HG02798 (cell line): Measurements from ENCODE around the gene ASPDH.
"Not testable (repeated sequence)": the region's sequence is repeated elsewhere in the genome, so short reads cannot be mapped to it uniquely, and the experiment has no call there.

Experiments used
- ATAC-seq: cut with Tn5 transposase; IDR thresholded peaks from one replicate; pipeline ENCODE4 v1.9.1; 2021; ENCODE audit warnings: mild to moderate bottlenecking; ENCODE audit not compliant: unreplicated experiment, poor library complexity

Gene ASPDH

DNA sequence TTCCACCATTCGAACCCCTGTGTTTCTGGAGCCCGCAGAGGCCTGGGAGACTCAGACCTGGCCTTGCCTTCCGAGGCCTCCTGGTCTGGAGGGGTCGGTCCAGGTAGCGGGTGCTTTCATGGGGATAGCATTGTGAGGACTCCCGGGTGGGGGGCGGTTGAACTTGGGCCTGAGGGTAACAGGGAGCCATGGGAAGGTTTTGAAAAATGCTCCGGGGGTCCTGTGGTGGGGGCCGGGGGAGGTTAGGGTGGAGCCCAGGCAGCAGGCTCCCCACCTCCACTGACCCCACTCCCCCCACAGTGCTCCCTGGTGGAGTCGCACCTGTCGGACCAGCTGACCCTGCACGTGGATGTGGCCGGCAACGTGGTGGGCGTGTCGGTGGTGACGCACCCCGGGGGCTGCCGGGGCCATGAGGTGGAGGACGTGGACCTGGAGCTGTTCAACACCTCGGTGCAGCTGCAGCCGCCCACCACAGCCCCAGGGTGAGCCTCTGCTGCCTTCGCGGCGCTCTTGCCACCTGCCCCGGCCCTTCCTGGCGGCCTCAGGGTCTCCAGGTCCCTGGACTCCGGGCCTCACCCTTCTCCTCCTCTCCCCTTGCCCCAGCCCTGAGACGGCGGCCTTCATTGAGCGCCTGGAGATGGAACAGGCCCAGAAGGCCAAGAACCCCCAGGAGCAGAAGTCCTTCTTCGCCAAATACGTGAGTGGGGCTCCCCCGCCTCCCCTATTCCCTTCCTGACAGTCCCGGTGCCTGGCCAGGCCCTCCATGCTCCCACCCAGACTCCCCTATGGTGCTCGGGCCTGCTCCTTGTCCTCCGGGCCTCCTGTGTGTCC, 33.2 kb downstream of the ASPDH start:
- ATAC-seq, result no peak

DNA sequence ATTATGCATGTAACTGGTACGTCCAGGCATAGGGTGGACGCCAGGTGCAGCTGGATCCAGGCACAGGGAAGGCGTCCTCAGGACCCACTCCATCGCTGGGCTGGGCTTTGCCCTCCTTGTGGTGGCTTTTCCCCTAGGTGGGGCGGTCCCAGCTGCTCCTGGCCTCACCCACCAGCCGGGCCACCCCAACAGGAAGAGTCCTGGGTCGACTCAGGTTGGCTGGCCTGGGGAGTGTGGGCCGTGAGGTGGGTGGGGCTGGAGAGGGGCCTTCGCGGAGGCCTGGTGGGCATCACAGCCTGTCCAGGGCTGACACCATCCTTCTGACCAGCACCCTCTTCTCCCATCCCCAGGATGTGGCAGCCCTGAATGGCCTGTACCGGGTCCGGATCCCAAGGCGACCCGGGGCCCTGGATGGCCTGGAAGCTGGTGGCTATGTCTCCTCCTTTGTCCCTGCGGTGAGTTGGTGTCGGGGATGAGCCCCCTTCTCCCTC, 33.9 kb downstream of the ASPDH start:
- ATAC-seq, result no peak

DNA sequence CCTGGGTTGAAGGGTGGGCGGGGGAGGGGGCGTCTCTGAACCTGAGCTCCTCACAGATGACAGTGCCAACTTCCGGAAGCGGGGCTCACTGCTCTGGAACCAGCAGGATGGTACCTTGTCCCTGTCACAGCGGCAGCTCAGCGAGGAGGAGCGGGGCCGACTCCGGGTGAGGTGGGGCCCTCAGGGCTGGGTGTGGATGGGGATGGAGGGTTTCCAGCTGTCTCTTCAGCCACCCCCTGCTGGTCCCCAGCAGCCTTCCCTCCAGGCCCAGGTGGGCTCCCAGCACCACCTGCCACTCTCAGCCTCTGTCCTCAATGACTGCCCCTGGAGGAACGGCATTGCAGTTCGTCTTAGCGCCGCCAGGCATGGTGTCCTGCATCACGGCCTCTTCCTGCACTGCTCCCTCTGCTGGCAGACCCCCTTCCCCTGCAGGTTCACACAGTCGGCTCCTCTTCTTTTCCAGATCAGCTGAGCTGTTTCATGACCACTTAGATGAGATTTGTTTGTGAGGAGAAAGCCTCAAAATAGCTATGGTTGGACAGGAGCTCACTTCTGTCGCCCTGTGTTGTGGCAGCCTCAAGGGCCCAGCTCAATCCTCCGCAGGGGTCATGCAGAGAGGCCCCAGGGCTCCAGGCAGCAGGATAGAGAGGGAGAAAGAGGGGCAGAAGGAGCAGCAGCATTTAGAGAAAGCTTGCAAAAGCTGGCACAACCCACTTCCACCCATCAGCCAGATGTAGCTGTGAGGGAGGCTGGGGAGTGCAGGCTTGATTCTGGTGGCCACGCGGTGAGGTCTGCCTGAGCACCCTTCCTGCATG, 34.6 kb downstream of the ASPDH start:
- no peak for ATAC-seq

DNA sequence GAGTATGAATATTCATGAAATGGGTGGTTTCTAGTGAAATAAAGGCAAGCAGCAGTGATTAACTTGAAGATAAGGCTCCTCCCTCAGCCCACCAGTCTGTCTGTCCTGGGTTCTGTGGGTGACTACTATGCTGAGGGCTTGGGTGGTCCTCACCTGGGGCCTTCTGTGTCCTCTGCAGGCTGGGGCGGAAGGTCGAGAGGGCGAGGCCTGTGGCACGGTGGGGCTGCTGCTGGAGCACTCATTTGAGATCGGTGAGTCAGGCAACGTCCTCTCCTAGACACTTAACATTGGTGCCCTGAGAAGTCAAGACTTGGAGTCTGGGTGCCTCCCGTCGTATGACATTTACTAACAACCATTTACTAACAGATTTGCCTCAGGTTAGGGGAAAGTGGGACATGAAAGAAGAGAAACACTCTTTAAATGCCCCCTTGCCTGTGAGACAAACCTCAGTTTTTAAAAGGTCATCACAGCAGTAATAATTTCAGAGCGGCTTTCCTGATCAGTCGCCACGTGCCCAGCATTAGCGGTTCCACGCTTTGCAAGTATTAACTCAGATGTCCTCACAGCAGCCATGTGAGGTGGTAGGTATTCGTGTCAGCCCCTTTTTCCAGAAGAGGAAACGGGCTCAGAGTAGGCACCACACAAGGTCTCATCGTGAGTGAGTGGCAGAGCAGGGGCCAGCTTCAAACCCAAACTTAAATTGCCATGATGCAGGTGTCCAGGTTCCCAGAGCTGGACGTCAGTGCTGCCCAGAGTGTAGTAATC, 35.8 kb downstream of the ASPDH start:
- no peak for ATAC-seq

DNA sequence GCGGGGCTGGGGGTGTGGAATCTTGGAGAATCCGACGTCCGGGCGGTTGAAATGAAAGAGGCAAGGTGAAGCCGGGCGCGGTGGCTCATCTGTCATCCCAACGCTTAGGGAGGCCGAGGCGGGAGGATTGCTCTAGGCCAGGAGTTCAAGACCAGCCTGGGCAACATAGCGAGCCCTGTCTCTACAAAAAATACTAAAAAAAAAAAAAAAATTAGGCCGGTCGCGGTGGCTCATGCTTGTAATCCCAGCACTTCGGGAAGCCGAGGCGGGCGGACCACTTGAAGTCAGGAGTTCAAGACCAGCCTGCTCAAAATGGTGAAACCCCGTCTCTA, 36.8 kb downstream of the ASPDH start:
- ATAC-seq, result no peak

DNA sequence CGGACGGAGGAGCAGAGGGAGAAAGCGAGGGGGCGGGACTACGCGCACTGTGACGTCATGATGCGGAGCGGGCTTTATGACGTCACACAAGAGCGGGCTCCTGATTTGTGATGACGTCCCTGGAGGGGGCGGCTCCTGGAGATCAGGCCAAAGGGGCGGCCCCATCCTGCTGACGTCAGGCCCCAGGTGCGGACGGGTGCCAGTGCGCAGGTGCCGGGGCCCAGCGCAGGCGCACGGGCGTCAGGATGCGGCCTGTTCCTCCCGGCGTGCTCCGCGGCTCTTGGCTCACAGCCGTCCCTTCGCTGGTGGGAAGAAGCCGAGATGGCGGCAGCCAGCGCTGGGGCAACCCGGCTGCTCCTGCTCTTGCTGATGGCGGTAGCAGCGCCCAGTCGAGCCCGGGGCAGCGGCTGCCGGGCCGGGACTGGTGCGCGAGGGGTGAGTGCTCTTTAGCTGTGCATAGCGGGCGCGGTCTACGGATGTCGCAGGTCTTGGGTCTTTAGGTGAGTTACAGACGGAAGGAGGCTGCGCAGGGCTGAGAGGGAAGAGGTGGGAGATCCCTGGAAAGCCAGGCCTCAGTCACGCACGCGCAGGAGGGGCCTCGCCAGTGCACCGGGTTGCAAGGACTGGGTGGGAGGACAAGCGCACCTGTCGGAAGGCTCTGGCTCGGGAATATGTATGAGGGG, 37.3 kb downstream of the ASPDH start, which contains the start of the genes EMC10 and GARIN5A:
Gene EMC10 (plus strand): TSS at position 284 of the 683 bp plus-strand sequence. CDS start 38 bp downstream, at position 322.
Gene GARIN5A (minus strand): TSS at position 625 of the 683 bp plus-strand sequence. CDS start 460 bp downstream, at position 165.
- peak; percentile 88 for ATAC-seq

DNA sequence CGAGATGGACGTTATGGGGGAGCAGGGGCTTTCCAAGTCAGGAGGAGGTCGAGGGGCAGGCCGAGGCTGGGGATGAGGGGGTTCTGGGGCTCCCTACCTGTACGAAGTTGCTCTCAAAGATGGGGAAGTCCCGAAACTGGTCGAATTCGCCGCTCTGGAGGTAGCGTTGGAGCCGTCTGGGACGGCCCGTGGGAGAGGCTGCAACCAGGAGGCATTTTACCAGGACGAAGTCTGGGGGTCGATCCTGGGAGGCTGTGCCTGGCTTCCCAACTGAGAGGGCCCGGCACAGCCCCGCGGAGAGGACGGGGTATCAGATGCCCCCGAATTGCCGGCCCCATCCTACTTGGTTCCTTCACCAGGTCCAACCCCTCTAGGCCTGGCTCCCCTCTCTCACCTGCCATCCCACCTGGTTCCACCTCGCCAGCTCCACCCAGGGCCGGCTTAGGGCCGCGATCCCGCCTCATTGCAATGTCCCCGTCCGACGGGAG, 37.9 kb downstream of the ASPDH start:
- no peak for ATAC-seq

DNA sequence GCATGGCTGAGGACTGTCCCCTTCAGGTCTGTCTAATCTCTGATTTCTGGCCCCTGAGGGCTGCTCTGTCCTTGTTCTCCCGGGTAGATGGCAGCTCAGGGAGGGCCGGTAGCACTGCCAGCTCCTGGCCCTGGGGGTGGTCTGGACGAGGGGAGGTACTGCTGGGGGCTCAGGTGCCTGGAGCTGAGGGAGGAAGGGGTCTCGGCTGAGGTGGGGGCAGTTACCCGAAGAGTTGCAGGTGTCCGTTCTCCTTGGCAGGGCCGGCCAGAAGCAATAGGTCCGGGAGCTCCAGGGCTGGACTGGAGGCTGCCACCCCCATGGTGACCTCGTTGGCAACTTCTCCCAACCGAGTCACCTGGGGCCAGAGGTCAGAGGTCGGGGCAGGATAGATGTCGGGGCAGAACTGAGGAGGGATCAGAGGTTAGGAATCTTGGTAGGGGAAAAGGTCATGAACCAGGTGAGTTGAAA, 38.6 kb downstream of the ASPDH start:
- no peak for ATAC-seq

DNA sequence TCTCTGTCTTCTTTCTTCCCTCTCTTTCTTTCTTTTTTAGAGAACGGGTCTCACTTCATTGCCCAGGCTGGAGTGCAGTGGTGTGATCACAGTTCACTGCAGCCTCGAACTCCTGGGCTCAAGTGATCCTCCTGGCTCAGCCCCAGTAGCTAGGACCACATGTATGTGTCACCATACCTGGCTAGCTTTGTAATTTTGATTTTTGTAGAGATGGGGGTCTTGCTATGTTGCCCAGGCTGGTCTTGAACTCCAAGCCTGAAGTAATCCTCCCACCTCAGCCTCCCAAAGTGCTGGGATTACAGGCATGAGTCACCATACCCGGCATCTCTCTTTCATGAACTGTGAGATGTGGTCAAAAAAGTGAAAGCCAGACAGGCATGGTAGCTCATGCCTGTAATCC, 40.4 kb downstream of the ASPDH start:
- ATAC-seq, result not testable (repeated sequence)

DNA sequence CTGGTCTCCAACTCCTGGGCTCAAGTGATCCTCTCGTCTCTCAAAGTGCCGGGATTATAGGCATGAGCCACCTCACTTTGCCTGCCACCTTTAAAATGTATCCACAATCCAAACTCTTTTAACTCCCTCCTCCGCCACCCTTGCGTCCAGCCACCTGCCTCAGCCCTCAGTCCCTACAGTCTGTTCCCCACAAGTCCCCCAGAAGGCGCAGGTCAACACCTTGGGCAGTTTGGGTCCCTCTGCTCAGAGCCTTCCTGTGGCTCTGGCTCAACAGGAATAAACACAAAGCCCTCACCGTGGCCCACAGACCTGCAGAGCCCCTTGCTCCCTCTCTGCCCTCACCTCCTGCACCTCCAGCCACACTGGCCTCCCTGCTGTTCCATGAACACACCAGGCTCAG, 44.9 kb downstream of the ASPDH start:
- ATAC-seq, result no peak

DNA sequence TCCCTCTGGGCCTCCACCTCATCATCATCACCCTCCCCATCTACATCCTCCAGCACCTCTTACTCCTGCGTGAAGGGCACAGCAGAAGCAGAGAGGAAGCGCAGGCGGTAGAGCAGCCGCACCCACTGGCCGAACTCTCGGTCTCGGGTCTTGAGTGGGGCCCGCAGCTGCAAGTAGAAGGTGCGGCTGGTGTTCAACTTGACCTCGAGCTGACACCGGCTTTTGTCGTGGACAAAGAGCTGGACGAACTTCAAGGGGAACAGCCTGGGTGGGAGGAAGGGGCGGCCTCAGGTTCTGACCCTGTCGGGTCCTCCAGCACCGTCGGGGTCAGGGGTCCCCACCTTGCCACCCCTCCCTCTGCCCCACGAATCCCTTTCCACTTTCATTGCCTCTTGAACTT, 46.1 kb downstream of the ASPDH start:
- ATAC-seq, result no peak

DNA sequence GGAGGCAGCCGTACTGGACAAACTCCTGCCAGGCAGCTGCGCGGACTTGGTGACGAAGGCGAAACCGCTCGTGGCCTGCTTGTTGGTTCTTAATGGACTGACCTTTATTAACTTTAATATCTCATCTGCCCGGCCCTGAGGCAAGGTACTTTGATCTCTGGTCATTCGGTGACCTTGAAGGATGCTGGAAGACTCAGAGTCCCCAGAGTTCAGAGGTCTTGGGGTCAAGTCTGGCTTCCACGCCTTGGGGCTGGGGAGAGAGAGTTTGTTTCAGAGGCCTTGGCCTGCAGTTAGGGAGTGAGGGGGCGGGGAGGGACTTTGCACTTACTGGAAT, 47.0 kb downstream of the ASPDH start:
- ATAC-seq, result no peak

DNA sequence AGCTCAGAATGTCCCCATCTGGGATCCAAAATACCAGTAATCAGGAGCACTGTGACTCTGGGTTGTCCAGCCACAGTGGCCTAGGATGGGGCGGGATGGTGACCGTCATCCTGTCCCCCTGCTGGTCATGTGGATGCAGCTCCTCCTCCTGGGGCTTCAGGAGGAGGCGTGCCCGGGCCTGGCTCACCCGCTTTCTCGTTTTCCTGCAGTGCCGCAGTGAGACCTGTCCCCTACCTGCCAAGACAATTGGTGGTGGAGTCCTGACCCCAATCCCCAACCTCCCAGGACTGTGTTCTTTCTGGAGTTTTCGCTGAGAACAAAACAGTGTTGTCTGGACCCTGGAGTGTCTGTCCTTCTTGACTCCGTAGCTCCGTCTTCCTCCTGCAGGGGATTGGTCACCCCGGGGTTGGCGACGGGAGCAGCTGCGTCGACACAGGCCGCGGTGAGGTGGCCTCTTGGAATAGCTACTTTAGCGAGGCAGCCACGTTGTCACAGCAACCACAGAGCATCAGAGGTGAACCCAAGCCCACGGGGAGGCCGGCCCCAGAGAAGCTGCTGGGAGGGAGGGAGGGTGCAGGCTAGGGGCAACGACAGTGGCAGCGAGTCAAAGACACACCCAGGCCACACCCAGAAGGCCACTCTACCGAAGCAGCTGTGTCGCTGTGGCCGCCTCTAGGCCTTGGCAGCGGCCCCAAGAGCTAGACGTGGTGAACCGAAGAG, 47.6 kb downstream of the ASPDH start:
- no peak for ATAC-seq

DNA sequence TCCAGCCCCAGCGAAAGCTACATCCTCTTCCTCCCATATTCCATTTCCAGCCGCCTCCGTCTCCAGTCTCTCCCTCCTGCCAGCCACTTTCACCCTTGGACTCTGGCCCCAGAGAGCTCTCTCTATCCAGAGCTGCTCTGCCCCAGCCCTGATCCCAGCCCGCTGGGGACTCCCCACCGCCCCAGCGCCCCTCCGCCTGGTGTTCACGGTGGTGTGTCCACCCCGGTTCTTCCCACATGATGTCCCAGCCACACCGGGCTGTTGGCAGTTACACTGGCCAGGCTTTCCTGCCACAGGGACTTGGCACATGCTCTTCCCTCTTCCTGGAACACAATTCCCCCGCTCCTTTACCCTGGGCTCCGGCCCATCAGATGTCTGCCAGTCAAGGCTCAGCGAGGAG, 48.7 kb downstream of the ASPDH start:
- ATAC-seq, result no peak

DNA sequence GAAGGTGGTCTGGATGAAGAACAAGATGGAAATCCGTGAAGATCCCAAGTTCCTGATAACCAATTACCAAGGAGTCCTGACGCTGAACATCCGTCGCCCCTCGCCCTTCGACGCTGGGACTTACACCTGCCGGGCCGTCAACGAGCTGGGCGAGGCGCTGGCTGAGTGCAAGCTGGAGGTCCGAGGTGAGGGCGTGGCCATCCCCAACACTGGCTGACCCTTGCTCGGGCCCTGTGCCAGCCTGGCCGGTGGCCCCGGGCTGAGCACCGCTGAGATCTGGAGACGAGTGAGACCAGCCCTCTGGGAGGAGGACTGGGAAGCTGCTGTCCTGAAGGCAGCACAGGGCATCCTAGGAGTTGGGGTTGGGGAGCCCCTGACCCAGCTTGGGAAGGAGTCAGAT, 49.4 kb downstream of the ASPDH start:
- no peak for ATAC-seq

DNA sequence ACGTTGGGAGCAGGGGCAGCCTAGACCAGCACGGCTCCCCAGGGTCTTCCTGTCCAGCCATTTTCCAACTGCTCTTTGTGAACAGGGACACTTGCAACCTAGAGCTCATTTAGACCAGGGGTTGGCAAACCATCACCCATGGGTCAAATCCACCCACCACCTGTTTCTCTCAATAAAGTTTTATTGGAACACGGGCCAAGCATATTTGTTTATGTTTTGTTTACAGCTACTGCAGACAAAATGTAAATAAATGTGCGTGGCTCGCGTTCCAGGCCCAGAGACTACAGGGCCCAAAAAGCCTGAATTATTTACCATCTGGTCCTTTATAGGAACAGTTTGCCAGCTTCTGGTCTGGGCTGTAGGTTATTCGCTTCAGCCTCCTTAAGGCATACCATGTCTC, 50.7 kb downstream of the ASPDH start:
- ATAC-seq, result no peak
